ENCODE data around the gene PPFIA2. TPM values are rescaled to one million over a fixed set of nuclear protein-coding genes. Genes with fewer than 3 reads are reported as not detected.

The PPFIA2 gene
- polyA plus RNA-seq, 1 of the 3 experiments (the other 2 are of a cell fraction): not detected

GRCh38 chr12:81617915-81618314 lies 141.2 kb downstream of the PPFIA2 start:
- no peaks in the 10 kb centered on the region for H3K4me1 ChIP-seq (ENCODE audit: control insufficient read depth in 1 of 2, insufficient read depth in 2 of 2, low read depth in 1 of 2, low read length in 1 of 2)
- H3K79me2 ChIP-seq (ENCODE audit: insufficient read depth): no peaks in the 10 kb centered on the region
- no peaks in the 10 kb centered on the region for H3K36me3 ChIP-seq (replicated peaks in 1 of 2; ENCODE audit: control insufficient read depth in 1 of 2, insufficient read depth in 2 of 2, low read length in 1 of 2)
- no peaks in the 10 kb centered on the region for H3F3A ChIP-seq (replicated peaks; ENCODE audit: insufficient read depth)
- H3K9me2 ChIP-seq: no peaks in the 10 kb centered on the region
- no peak overlapping the region for H3K9ac ChIP-seq
- H2AFZ ChIP-seq (ENCODE audit: low read depth): no peak overlapping the region
- POLR2A ChIA-PET: no interaction called here
- H3K27me3 ChIP-seq (ENCODE audit: insufficient read depth): no peaks in the 10 kb centered on the region
- WGBS (ENCODE audit: low lambda C conversion rate): 6% methylated on average over 2 of the region's 2 CpGs
- no peak for DNase-seq
- no peaks in the 10 kb centered on the region for H3K9me3 ChIP-seq
- CTCF ChIA-PET: interaction anchor here (1.1 kb wide), 1 partner anchor 8 kb away, joined by 3 read pairs; no protein-coding TSS in a partner anchor
- H4K20me1 ChIP-seq (ENCODE audit: insufficient read depth): no peaks in the 10 kb centered on the region
- TF ChIP-seq GABPA (IDR thresholded peaks at IDR 0.05; ENCODE audit: low read depth): no peak
- TF ChIP-seq NRF1 (IDR thresholded peaks at IDR 0.05; ENCODE audit: low read depth, low read length): no peak
- no peak for TF ChIP-seq CHD2 (IDR thresholded peaks at IDR 0.05; ENCODE audit: low read length, partially characterized antibody)
- H3K4me3 ChIP-seq (ENCODE audit: low read depth in 2 of 2, low read length in 1 of 2): no peak overlapping the region
- H3K27ac ChIP-seq (ENCODE audit: low read depth in 2 of 2, low read length in 1 of 2): no peak overlapping the region
- no peak overlapping the region for H3K4me2 ChIP-seq

- H3F3A ChIP-seq (replicated peaks; ENCODE audit: insufficient read depth): no peaks in the 10 kb centered on the region
- no peak overlapping the region for H3K27ac ChIP-seq (ENCODE audit: low read depth in 2 of 2, low read length in 1 of 2)
- no peaks in the 10 kb centered on the region for H3K9me3 ChIP-seq
- H3K4me3 ChIP-seq (ENCODE audit: low read depth in 2 of 2, low read length in 1 of 2): no peak overlapping the region
- no peak for TF ChIP-seq PBX3 (IDR thresholded peaks at IDR 0.05)
- no peak for TF ChIP-seq SMC3 (IDR thresholded peaks at IDR 0.05; ENCODE audit: low read depth, low read length)
- no peak for TF ChIP-seq REST (IDR thresholded peaks at IDR 0.05; ENCODE audit: low read depth, low read length)
- TF ChIP-seq TAF1 (IDR thresholded peaks at IDR 0.05; ENCODE audit: borderline replicate concordance, low read depth, low read length): no peak
- TF ChIP-seq POLR2AphosphoS5 (IDR thresholded peaks at IDR 0.05; ENCODE audit: low read depth, low read length): no peak
- no peak for TF ChIP-seq JUND (IDR thresholded peaks at IDR 0.05)
- no peak for TF ChIP-seq ZBTB33 (IDR thresholded peaks at IDR 0.05; ENCODE audit: borderline replicate concordance, low read depth)
- no peak for TF ChIP-seq NRF1 (IDR thresholded peaks at IDR 0.05; ENCODE audit: low read depth, low read length)
- TF ChIP-seq USF2 (IDR thresholded peaks at IDR 0.05; ENCODE audit: borderline replicate concordance, low read depth, low read length): no peak
- no peak for TF ChIP-seq USF1 (IDR thresholded peaks at IDR 0.05; ENCODE audit: borderline replicate concordance, low read depth)
- TF ChIP-seq MXI1 (IDR thresholded peaks at IDR 0.05; ENCODE audit: low read depth, low read length): no peak
- no peak for TF ChIP-seq RXRA (IDR thresholded peaks at IDR 0.05; ENCODE audit: borderline replicate concordance, low read depth)
- no peak for TF ChIP-seq GABPA (IDR thresholded peaks at IDR 0.05; ENCODE audit: low read depth)
- H3K79me2 ChIP-seq (ENCODE audit: insufficient read depth): no peaks in the 10 kb centered on the region
- no peak for DNase-seq
- no peak overlapping the region for H3K9ac ChIP-seq
- no peaks in the 10 kb centered on the region for H3K27me3 ChIP-seq (ENCODE audit: insufficient read depth)
- ChIA-PET CTCF (no interaction called here), POLR2A (no interaction called here)
- H2AFZ ChIP-seq (ENCODE audit: low read depth): no peak overlapping the region
- no peaks in the 10 kb centered on the region for H4K20me1 ChIP-seq (ENCODE audit: insufficient read depth)
- H3K9me2 ChIP-seq: no peaks in the 10 kb centered on the region
- 9% methylated on average over 3 of the region's 3 CpGs for WGBS (ENCODE audit: low lambda C conversion rate)
- H3K4me2 ChIP-seq: no peak overlapping the region
- H3K36me3 ChIP-seq (replicated peaks in 1 of 2; ENCODE audit: control insufficient read depth in 1 of 2, insufficient read depth in 2 of 2, low read length in 1 of 2): no peaks in the 10 kb centered on the region
- H3K4me1 ChIP-seq (ENCODE audit: control insufficient read depth in 1 of 2, insufficient read depth in 2 of 2, low read depth in 1 of 2, low read length in 1 of 2): no peaks in the 10 kb centered on the region; a peak in 1 of 4 replicates
Observed at GRCh38 chr12:81615026-81615588, 144.0 kb downstream of the PPFIA2 start.
